ENCODE measurements around the gene UBE2A. TPM values are rescaled to one million over a fixed set of nuclear protein-coding genes. Genes with fewer than 3 reads are reported as not detected.

Gene UBE2A
- total and polyA plus RNA-seq, 2 donors (not counting 3 experiments of a cell fraction or from before 2014, with no cell fraction given) = 40.7 to 66.9 TPM

DNA sequence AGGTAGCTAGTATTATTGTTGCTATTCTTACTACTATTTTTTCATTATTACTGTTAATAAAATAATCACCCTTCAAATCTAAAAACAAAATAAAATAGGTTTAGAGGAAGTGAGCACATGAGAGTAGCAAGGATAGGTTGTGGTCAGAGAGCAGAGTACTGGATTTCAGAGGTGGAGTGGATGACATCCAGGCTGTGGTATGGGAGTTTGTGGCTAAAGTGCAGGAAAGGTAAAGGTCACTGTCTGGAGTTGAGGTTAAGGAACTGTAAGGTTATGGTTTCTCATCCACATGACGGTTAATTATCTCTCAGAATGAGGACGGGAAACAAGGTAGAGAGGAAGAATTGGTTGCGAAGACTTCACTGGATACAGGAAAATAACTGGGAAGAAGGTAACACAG is 36.9 kb upstream of the UBE2A start:
- no TSS peak for BruUV-seq (replicated peaks)
- TF ChIP-seq, protein P1, sequence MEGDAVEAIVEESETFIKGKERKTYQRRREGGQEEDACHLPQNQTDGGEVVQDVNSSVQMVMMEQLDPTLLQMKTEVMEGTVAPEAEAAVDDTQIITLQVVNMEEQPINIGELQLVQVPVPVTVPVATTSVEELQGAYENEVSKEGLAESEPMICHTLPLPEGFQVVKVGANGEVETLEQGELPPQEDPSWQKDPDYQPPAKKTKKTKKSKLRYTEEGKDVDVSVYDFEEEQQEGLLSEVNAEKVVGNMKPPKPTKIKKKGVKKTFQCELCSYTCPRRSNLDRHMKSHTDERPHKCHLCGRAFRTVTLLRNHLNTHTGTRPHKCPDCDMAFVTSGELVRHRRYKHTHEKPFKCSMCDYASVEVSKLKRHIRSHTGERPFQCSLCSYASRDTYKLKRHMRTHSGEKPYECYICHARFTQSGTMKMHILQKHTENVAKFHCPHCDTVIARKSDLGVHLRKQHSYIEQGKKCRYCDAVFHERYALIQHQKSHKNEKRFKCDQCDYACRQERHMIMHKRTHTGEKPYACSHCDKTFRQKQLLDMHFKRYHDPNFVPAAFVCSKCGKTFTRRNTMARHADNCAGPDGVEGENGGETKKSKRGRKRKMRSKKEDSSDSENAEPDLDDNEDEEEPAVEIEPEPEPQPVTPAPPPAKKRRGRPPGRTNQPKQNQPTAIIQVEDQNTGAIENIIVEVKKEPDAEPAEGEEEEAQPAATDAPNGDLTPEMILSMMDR (IDR thresholded peaks at IDR 0.05; ENCODE audit: extremely low read depth in 1 of 2, insufficient read depth in 1 of 2, low read depth in 1 of 2, low read length in 2 of 2) = no peak
- H3K27me3 ChIP-seq (ENCODE audit: control insufficient read depth in 2 of 2, insufficient read depth in 2 of 2, low read length in 2 of 2) = no peaks in the 10 kb centered on the region
- intact Hi-C loops (cut with micrococcal nuclease) = no loop called here
- ChIA-PET POLR2A (no interaction called here), CTCF (no interaction called here)
- H3K4me3 ChIP-seq (replicated peaks in 1 of 3; ENCODE audit: insufficient read depth in 1 of 3, low read depth in 1 of 3, low read length in 3 of 3) = no peak overlapping the region
- H4K20me1 ChIP-seq (replicated peaks; ENCODE audit: control insufficient read depth, extremely low read depth, insufficient read depth, low read length) = no peaks in the 10 kb centered on the region
- no peak overlapping the region for H3K9ac ChIP-seq (replicated peaks; ENCODE audit: extremely low read depth, insufficient read depth, low read length)
- no peak for DNase-seq (ENCODE audit: low read depth, low spot score)
- no peak overlapping the region for H2AFZ ChIP-seq (ENCODE audit: low read depth, low read length)
- no peak for FAIRE-seq
- H3K79me2 ChIP-seq (ENCODE audit: control insufficient read depth, insufficient read depth, low read length) = no peaks in the 10 kb centered on the region
- H3K27ac ChIP-seq (ENCODE audit: insufficient read depth, low read depth, low read length) = no peak overlapping the region
- no peaks in the 10 kb centered on the region for H3K9me1 ChIP-seq (replicated peaks; ENCODE audit: control insufficient read depth, extremely low read depth, insufficient read depth, low read length)
- H3K4me1 ChIP-seq (ENCODE audit: control insufficient read depth, extremely low read depth, insufficient read depth, low read length) = peaks cover 10% of the 10 kb centered on the region
- H3K36me3 ChIP-seq (ENCODE audit: control insufficient read depth in 2 of 2, extremely low read depth in 1 of 2, insufficient read depth in 2 of 2, low read length in 2 of 2) = no peaks in the 10 kb centered on the region
- dilution Hi-C loops (cut with MboI; ENCODE audit: extremely low pct_ligation_motif_present, low sequenced_read_pairs) = no loop called here
- no peaks in the 10 kb centered on the region for H3K9me3 ChIP-seq (replicated peaks; ENCODE audit: control insufficient read depth, insufficient read depth, low read length)
- no peak overlapping the region for H3K4me2 ChIP-seq (ENCODE audit: insufficient read depth, low read length)

- dilution Hi-C loops (cut with MboI; ENCODE audit: extremely low pct_ligation_motif_present, low sequenced_read_pairs) = no loop called here
- CTCF ChIA-PET = no interaction called here
Observed at GRCh38 chrX:119539872-119540271, 34.5 kb upstream of the UBE2A start.

More at GRCh38 chrX:119539872-119540271, 34.5 kb upstream of the UBE2A start:
- Histone ChIP-seq H3K4me2 (ENCODE audit: insufficient read depth, low read length) (no peak overlapping the region), H2AFZ (ENCODE audit: low read depth, low read length) (no peak overlapping the region), H3K9me3 (replicated peaks; ENCODE audit: control insufficient read depth, insufficient read depth, low read length) (no peaks in the 10 kb centered on the region), H3K4me1 (ENCODE audit: control insufficient read depth, extremely low read depth, insufficient read depth, low read length) (peaks cover 10% of the 10 kb centered on the region), H3K27ac (ENCODE audit: insufficient read depth, low read depth, low read length) (no peak overlapping the region), H3K9ac (replicated peaks; ENCODE audit: extremely low read depth, insufficient read depth, low read length) (no peak overlapping the region), H3K79me2 (ENCODE audit: control insufficient read depth, insufficient read depth, low read length) (no peaks in the 10 kb centered on the region), H3K4me3 (replicated peaks in 1 of 3; ENCODE audit: insufficient read depth in 1 of 3, low read depth in 1 of 3, low read length in 3 of 3) (no peak overlapping the region), H4K20me1 (replicated peaks; ENCODE audit: control insufficient read depth, extremely low read depth, insufficient read depth, low read length) (no peaks in the 10 kb centered on the region), H3K36me3 (ENCODE audit: control insufficient read depth in 2 of 2, extremely low read depth in 1 of 2, insufficient read depth in 2 of 2, low read length in 2 of 2) (no peaks in the 10 kb centered on the region), H3K9me1 (replicated peaks; ENCODE audit: control insufficient read depth, extremely low read depth, insufficient read depth, low read length) (no peaks in the 10 kb centered on the region), H3K27me3 (ENCODE audit: control insufficient read depth in 2 of 2, insufficient read depth in 2 of 2, low read length in 2 of 2) (no peaks in the 10 kb centered on the region)
- no peak for DNase-seq (ENCODE audit: low read depth, low spot score)
- POLR2A ChIA-PET = no interaction called here
- intact Hi-C loops (cut with micrococcal nuclease) = loop anchor here (2.0 kb wide), 1 partner anchor 35 kb away; the partner anchor contains the start of gene UBE2A
- no peak for FAIRE-seq
- no TSS peak for BruUV-seq (replicated peaks)
- TF ChIP-seq EZH2 (IDR thresholded peaks at IDR 0.05; ENCODE audit: borderline replicate concordance, low read depth, low read length, severe bottlenecking) (no peak), POLR2A (IDR thresholded peaks at IDR 0.05; ENCODE audit: low read depth, low read length) (no peak), FOS (IDR thresholded peaks at IDR 0.05; ENCODE audit: borderline replicate concordance, insufficient read depth, low read length) (no peak)
- TF ChIP-seq, protein P1 (IDR thresholded peaks at IDR 0.05; ENCODE audit: extremely low read depth in 1 of 2, insufficient read depth in 1 of 2, low read depth in 1 of 2, low read length in 2 of 2) = no peak
